H1 (cell line): Measurements from ENCODE around the gene HPS6. TPM values are rescaled to one million over a fixed set of nuclear protein-coding genes. Genes with fewer than 3 reads are reported as not detected.

Source experiments
- CTCF ChIA-PET: fragments of 300-600 bp; sonication (Branson Sonifier 250); formaldehyde crosslinking; loops from one replicate; lab custom pipeline; 2021; ENCODE audit not compliant: partially characterized antibody; lab: Charles Lee
- POLR2A ChIA-PET: fragments of 300-600 bp; sonication (Branson Sonifier 250); formaldehyde crosslinking; loops from one replicate; lab custom pipeline; 2021; ENCODE audit warnings: inconsistent platforms; ENCODE audit not compliant: partially characterized antibody; lab: Charles Lee
- DNase-seq, 2 experiments: peaks; one replicate each; pipeline versions ENCODE4 v3.0.0 to v3.0.0-alpha.2; 2010 to 2022; ENCODE audit warnings: low spot score in 2 of 2, low read depth in 1 of 2, mixed read lengths in 1 of 2
- FAIRE-seq: peaks from 2 replicates; lab custom pipeline; 2011; peaks lifted over from hg19 to GRCh38; lab: Jason Lieb, UNC
- H2AFZ ChIP-seq: 2 replicates; pipeline ENCODE4 v1.8.1; 2012; ENCODE audit warnings: low read length, inconsistent platforms
- H2AK5ac ChIP-seq: 2 replicates; pipeline ENCODE4 v1.6.1; 2013; ENCODE audit warnings: low read depth, low read length
- H2BK120ac ChIP-seq: replicated peaks from 2 replicates; pipeline ENCODE3; 2013; ENCODE audit warnings: low read depth, low read length, inconsistent platforms
- H2BK12ac ChIP-seq: 2 replicates; pipeline ENCODE4 v1.6.1; 2013; ENCODE audit warnings: low read depth, low read length
- H2BK15ac ChIP-seq: 2 replicates; pipeline ENCODE4 v1.6.1; 2013; ENCODE audit warnings: low read length
- H2BK20ac ChIP-seq: 2 replicates; pipeline ENCODE4 v1.6.1; 2013; ENCODE audit warnings: low read length
- H2BK5ac ChIP-seq: 2 replicates; pipeline ENCODE4 v1.6.1; 2013; ENCODE audit warnings: low read depth, low read length
- H3K14ac ChIP-seq: 2 replicates; pipeline ENCODE4 v1.6.1; 2013; ENCODE audit warnings: inconsistent platforms; ENCODE audit not compliant: insufficient read length
- H3K18ac ChIP-seq: 2 replicates; pipeline ENCODE4 v1.6.1; 2013; ENCODE audit warnings: low read length; ENCODE audit errors: extremely low read depth
- H3K23ac ChIP-seq: 2 replicates; pipeline ENCODE4 v1.6.1; 2013; ENCODE audit warnings: inconsistent platforms; ENCODE audit not compliant: insufficient read length
- H3K23me2 ChIP-seq: 2 replicates; pipeline ENCODE4 v1.6.1; 2013; ENCODE audit warnings: low read depth, low read length
- H3K27ac ChIP-seq: 2 replicates; pipeline ENCODE4 v1.6.1; 2011; ENCODE audit warnings: low read depth, low read length, inconsistent platforms
- H3K27me3 ChIP-seq, 4 experiments: replicated peaks in 1 of 4; 1 replicate in 1 of 4; 2 replicates in 3 of 4; pipeline versions ENCODE4 v1.6.1 to v1.8.1; 2011 to 2013; ENCODE audit warnings: low read length in 3 of 4, mild to moderate bottlenecking in 3 of 4, inconsistent platforms in 2 of 4, mixed read lengths in 2 of 4, moderate library complexity in 1 of 4; ENCODE audit not compliant: control insufficient read depth in 3 of 4, insufficient read depth in 3 of 4; ENCODE audit errors: extremely low read depth in 1 of 4
- H3K36me3 ChIP-seq, 4 experiments: 2 replicates each; pipeline versions ENCODE4 v1.6.1 to v1.8.1; 2011 to 2013; ENCODE audit warnings: mild to moderate bottlenecking in 4 of 4, low read length in 3 of 4, moderate library complexity in 2 of 4, control low read depth in 1 of 4, inconsistent platforms in 1 of 4; ENCODE audit not compliant: insufficient read depth in 4 of 4, control insufficient read depth in 2 of 4
- H3K4ac ChIP-seq: replicated peaks from 2 replicates; pipeline ENCODE3; 2013; ENCODE audit warnings: low read length, low read depth, mixed read lengths, inconsistent platforms; ENCODE audit not compliant: insufficient read length
- H3K4me1 ChIP-seq, 4 experiments: replicated peaks in 1 of 4; 1 replicate in 1 of 4; 2 replicates in 3 of 4; pipeline versions ENCODE4 v1.6.1 to v1.8.1; 2011 to 2013; ENCODE audit warnings: low read length in 3 of 4, inconsistent platforms in 2 of 4, mixed read lengths in 1 of 4; ENCODE audit not compliant: insufficient read depth in 4 of 4, control insufficient read depth in 3 of 4
- H3K4me2 ChIP-seq, 2 experiments: 2 replicates each; pipeline versions ENCODE4 v1.6.1 to v1.8.1; 2011 to 2013; ENCODE audit warnings: low read depth in 2 of 2, low read length in 2 of 2, control low read depth in 1 of 2, inconsistent platforms in 1 of 2, mild to moderate bottlenecking in 1 of 2; ENCODE audit not compliant: insufficient read depth in 1 of 2
- H3K4me3 ChIP-seq, 4 experiments: fragments of 200-600, 300-600 bp in 1 of 4; sonication (generic), shearing (Covaris generic), sonication (Bioruptor Twin) in 1 of 4; 2 replicates each; pipeline versions ENCODE4 v1.5.1 to v1.8.1; 2011 to 2016; ENCODE audit warnings: low read length in 4 of 4, low read depth in 3 of 4, control low read depth in 2 of 4, inconsistent platforms in 2 of 4, mild to moderate bottlenecking in 2 of 4, mixed read lengths in 1 of 4, moderate library complexity in 1 of 4; ENCODE audit not compliant: insufficient read depth in 2 of 4; ENCODE audit errors: extremely low read depth in 1 of 4
- H3K56ac ChIP-seq: replicated peaks from 2 replicates; pipeline ENCODE3; 2013; ENCODE audit warnings: low read depth, mild to moderate bottlenecking, mixed read lengths, low read length, inconsistent platforms; ENCODE audit not compliant: insufficient read length
- H3K79me1 ChIP-seq: 2 replicates; pipeline ENCODE4 v1.6.1; 2013; ENCODE audit warnings: low read depth, low read length, control low read depth
- H3K79me2 ChIP-seq, 2 experiments: 2 replicates each; pipeline versions ENCODE4 v1.6.1 to v1.8.1; 2012 to 2013; ENCODE audit warnings: low read length in 2 of 2, mild to moderate bottlenecking in 2 of 2, inconsistent platforms in 1 of 2; ENCODE audit not compliant: insufficient read depth in 2 of 2, control insufficient read depth in 1 of 2
- H3K9ac ChIP-seq, 4 experiments: replicated peaks in 1 of 4; 1 replicate in 1 of 4; 2 replicates in 3 of 4; pipeline versions ENCODE4 v1.6.1 to v1.8.1; 2011 to 2013; ENCODE audit warnings: low read depth in 3 of 4, low read length in 3 of 4, control low read depth in 2 of 4, mild to moderate bottlenecking in 2 of 4, moderate library complexity in 2 of 4, inconsistent platforms in 1 of 4; ENCODE audit errors: extremely low read depth in 1 of 4
- H3K9me3 ChIP-seq, 2 experiments: 2 replicates each; pipeline versions ENCODE4 v1.6.1 to v1.8.1; 2012 to 2013; ENCODE audit warnings: mild to moderate bottlenecking in 2 of 2, moderate library complexity in 2 of 2, control low read depth in 1 of 2, inconsistent platforms in 1 of 2, low read depth in 1 of 2, low read length in 1 of 2, mixed read lengths in 1 of 2; ENCODE audit not compliant: insufficient read depth in 2 of 2
- H4K20me1 ChIP-seq, 2 experiments: replicated peaks in 1 of 2; 2 replicates each; pipeline versions ENCODE3 to v1.8.1; 2011 to 2013; ENCODE audit warnings: inconsistent platforms in 2 of 2, low read length in 2 of 2, mild to moderate bottlenecking in 1 of 2; ENCODE audit not compliant: insufficient read depth in 2 of 2, control insufficient read depth in 1 of 2
- H4K5ac ChIP-seq: 2 replicates; pipeline ENCODE4 v1.6.1; 2013; ENCODE audit warnings: low read length, low read depth, mixed read lengths, inconsistent platforms; ENCODE audit not compliant: insufficient read length
- H4K8ac ChIP-seq: 2 replicates; pipeline ENCODE4 v1.8.0; 2013; ENCODE audit warnings: mild to moderate bottlenecking, moderate library complexity, low read length, inconsistent platforms; ENCODE audit not compliant: insufficient read depth; ENCODE audit errors: extremely low read depth
- H4K91ac ChIP-seq: replicated peaks from 2 replicates; pipeline ENCODE3; 2013; ENCODE audit warnings: low read length, mixed read lengths, inconsistent platforms; ENCODE audit not compliant: insufficient read length
- MAFK ChIP-seq: IDR thresholded peaks from 2 replicates; pipeline ENCODE4 v1.6.1; 2012; ENCODE audit warnings: low read depth, mild to moderate bottlenecking, improper control_type of control experiment, low read length
- POU5F1 ChIP-seq: IDR thresholded peaks from 2 replicates; pipeline ENCODE4 v1.6.1; 2011; ENCODE audit warnings: low read depth, mild to moderate bottlenecking, low read length, moderate library complexity
- SAP30 ChIP-seq: fragments of 300-600 bp; sonication (generic); IDR thresholded peaks from 2 replicates; pipeline ENCODE4 v1.7.1; 2012; ENCODE audit warnings: low read length, moderate library complexity, mild to moderate bottlenecking, inconsistent platforms; ENCODE audit not compliant: insufficient read depth, insufficient replicate concordance
- TBP ChIP-seq: IDR thresholded peaks from 2 replicates; pipeline ENCODE4 v1.6.1; 2011; ENCODE audit warnings: low read depth, low read length, improper control_type of control experiment
- TEAD4 ChIP-seq: IDR thresholded peaks from 2 replicates; pipeline ENCODE4 v1.6.1; 2012; ENCODE audit warnings: low read depth, low read length, inconsistent platforms, mixed read lengths
- WGBS, 2 experiments: shearing (Covaris generic) in 1 of 2; methylation state at CpG; one replicate each; pipeline versions ENCODE4 v1.1.6 to v1.1.7; 2013 to 2015; ENCODE audit warnings: low lambda C conversion rate in 2 of 2, mixed read lengths in 2 of 2, inconsistent platforms in 1 of 2, low coverage in 1 of 2, missing lambda C conversion rate in 1 of 2; ENCODE audit not compliant: insufficient replicate concordance in 2 of 2, insufficient coverage in 1 of 2, insufficient read length in 1 of 2; ENCODE audit errors: extremely low coverage in 1 of 2, missing lambda C conversion rate in 1 of 2; 5-methylcytosine and 5-hydroxymethylcytosine counted together
- polyA plus RNA-seq, 7 experiments: library from polyadenylated mRNA; depleted of rRNA in 3 of 7; stranded (reverse) in 5 of 7; unstranded in 2 of 7; fragments of >200 nt in 5 of 7; fragments of 200-250 nt in 2 of 7; gene quantifications; 1 replicate in 5 of 7; 2 replicates in 1 of 7; 4 replicates in 1 of 7; pipeline versions ENCODE4 v1.2.1 to v1.2.3, GENCODE V29; 2011 to 2013; ENCODE audit warnings: missing spikeins in 2 of 7, mixed read lengths in 2 of 7
- total RNA-seq: library from RNA; stranded (reverse); fragmentation: NEBNext Ultra II Directional; extraction: Animal tissue kit (Norgen Biotek cat#: 25700); gene quantifications from 2 replicates; pipeline ENCODE4 v1.2.1, GENCODE V29; 2021
- TF ChIP-seq, protein P1 (sequence below), 3 experiments: IDR thresholded peaks; 1 replicate in 2 of 3; 2 replicates in 1 of 3; pipeline versions ENCODE4 v1.5.1 to v1.6.1; 2011; ENCODE audit warnings: low read length in 3 of 3, mild to moderate bottlenecking in 3 of 3, inconsistent platforms in 2 of 3, low read depth in 1 of 3, moderate library complexity in 1 of 3; ENCODE audit not compliant: insufficient read depth in 1 of 3; ENCODE audit errors: control extremely low read depth in 1 of 3

The HPS6 gene
- total and polyA plus RNA-seq, 2 of the 8 experiments (the other 6 are each of a cell fraction or from before 2014, with no cell fraction given) = 10.2 to 17.7 TPM

DNA sequence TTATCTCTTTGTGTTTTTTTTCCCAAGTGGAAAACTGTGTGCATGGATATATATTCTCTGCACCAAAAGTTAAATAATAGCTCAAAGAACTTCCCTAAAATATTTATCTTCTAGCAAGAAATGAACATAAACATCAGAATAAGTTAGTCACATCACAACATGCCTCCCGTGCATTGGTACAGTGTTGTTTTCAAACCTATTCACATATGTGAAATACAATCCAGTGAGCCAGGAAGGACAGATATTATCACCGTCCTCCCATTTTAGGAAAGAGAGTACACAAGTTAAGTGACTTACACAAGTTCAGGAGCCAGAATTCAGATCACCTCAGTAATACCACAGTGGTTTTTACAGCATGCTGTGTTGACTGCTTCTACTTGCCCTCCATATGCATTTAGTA, 31.4 kb upstream of the HPS6 start:
- Histone ChIP-seq H4K91ac (no peak overlapping the region), H2BK120ac (no peak overlapping the region), H3K56ac (no peak overlapping the region), H2AK5ac (no peak overlapping the region), H2BK15ac (no peak overlapping the region), H3K9ac (no peak overlapping the region), H3K79me1 (no peaks in the 10 kb centered on the region), H3K23me2 (no peaks in the 10 kb centered on the region), H2AFZ (no peak overlapping the region), H3K23ac (no peak overlapping the region), H3K14ac (no peak overlapping the region), H3K4me1 (no peaks in the 10 kb centered on the region), H3K4ac (no peak overlapping the region), H3K27ac (no peak overlapping the region), H4K20me1 (no peaks in the 10 kb centered on the region), H3K79me2 (no peaks in the 10 kb centered on the region), H3K27me3 (no peaks in the 10 kb centered on the region), H3K36me3 (peaks cover 0 to 26% (median 8%) of the 10 kb centered on the region in 4 experiments; a peak in 5 of 8 replicates), H3K9me3 (peaks cover 0 to 6% of the 10 kb centered on the region in 2 experiments; a peak in 1 of 4 replicates), H4K5ac (no peak overlapping the region), H2BK12ac (no peak overlapping the region), H4K8ac (no peak overlapping the region), H3K18ac (no peak overlapping the region), H2BK20ac (no peak overlapping the region), H3K4me3 (no peak overlapping the region), H2BK5ac (no peak overlapping the region), H3K4me2 (no peak overlapping the region)
- FAIRE-seq = no peak
- ChIA-PET CTCF (interaction anchor here (1.6 kb wide), 1 partner anchor 40 kb away, joined by 4 read pairs; no protein-coding TSS in a partner anchor), POLR2A (interaction anchor here (1.8 kb wide), 1 partner anchor 18 kb away, joined by 3 read pairs; no protein-coding TSS in a partner anchor)
- no peak for DNase-seq
- WGBS, 2 experiments = 89% methylated on average over 2 of the region's 2 CpGs; no CpG with 5 or more reads in 1 of the 2 experiments
- TF ChIP-seq, protein P1, sequence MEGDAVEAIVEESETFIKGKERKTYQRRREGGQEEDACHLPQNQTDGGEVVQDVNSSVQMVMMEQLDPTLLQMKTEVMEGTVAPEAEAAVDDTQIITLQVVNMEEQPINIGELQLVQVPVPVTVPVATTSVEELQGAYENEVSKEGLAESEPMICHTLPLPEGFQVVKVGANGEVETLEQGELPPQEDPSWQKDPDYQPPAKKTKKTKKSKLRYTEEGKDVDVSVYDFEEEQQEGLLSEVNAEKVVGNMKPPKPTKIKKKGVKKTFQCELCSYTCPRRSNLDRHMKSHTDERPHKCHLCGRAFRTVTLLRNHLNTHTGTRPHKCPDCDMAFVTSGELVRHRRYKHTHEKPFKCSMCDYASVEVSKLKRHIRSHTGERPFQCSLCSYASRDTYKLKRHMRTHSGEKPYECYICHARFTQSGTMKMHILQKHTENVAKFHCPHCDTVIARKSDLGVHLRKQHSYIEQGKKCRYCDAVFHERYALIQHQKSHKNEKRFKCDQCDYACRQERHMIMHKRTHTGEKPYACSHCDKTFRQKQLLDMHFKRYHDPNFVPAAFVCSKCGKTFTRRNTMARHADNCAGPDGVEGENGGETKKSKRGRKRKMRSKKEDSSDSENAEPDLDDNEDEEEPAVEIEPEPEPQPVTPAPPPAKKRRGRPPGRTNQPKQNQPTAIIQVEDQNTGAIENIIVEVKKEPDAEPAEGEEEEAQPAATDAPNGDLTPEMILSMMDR (IDR thresholded peaks at IDR 0.05; ENCODE audit: control extremely low read depth in 1 of 3, insufficient read depth in 1 of 3, low read depth in 1 of 3, low read length in 3 of 3) = no peak
- no peak for TF ChIP-seq SAP30
- no peak for TF ChIP-seq TBP
- TF ChIP-seq TEAD4 = no peak
- no peak for TF ChIP-seq MAFK
- no peak for TF ChIP-seq POU5F1
- TF ChIP-seq, all 59 proteins: peak for 0
